Hepatocyte (in vitro differentiated cells): ENCODE results near the gene NTN4.

Source experiments
- EZH2phosphoT487 ChIP-seq: fragments of 200-600 bp; sonication (generic); IDR thresholded peaks from one replicate; pipeline ENCODE4 v1.6.1; 2018; ENCODE audit warnings: antibody characterized with exemption, mild to moderate bottlenecking, low read depth, moderate library complexity; ENCODE audit not compliant: unreplicated experiment, severe bottlenecking
- TF ChIP-seq, protein P1 (sequence below): fragments of 200-600 bp; sonication (generic); IDR thresholded peaks from 2 replicates; pipeline ENCODE4 v1.5.1; 2016; ENCODE audit warnings: antibody characterized with exemption, mild to moderate bottlenecking; ENCODE audit not compliant: poor library complexity

DNA sequence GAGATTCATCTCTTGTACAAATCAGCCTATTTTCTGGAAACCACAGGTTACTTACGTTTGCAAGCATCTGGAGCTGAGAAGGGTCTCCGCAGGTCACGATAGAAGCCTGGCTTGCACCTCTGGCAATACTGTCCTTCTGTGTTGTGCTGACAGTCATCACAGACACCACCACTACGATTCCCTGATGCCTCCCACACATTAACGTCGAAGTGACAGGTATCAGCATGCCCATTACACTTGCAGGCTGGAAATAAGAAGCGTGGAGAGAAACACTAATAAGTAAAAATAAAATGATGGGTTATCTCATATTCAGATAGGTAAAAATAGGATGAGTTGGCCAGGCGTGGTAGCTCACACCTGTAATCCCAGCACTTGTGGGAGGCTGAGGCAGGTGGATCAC, 80.2 kb downstream of the NTN4 start:
- TF ChIP-seq, protein P1, sequence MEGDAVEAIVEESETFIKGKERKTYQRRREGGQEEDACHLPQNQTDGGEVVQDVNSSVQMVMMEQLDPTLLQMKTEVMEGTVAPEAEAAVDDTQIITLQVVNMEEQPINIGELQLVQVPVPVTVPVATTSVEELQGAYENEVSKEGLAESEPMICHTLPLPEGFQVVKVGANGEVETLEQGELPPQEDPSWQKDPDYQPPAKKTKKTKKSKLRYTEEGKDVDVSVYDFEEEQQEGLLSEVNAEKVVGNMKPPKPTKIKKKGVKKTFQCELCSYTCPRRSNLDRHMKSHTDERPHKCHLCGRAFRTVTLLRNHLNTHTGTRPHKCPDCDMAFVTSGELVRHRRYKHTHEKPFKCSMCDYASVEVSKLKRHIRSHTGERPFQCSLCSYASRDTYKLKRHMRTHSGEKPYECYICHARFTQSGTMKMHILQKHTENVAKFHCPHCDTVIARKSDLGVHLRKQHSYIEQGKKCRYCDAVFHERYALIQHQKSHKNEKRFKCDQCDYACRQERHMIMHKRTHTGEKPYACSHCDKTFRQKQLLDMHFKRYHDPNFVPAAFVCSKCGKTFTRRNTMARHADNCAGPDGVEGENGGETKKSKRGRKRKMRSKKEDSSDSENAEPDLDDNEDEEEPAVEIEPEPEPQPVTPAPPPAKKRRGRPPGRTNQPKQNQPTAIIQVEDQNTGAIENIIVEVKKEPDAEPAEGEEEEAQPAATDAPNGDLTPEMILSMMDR: no peak
- TF ChIP-seq EZH2phosphoT487: no peak
